HEK293 (cell line): ENCODE measurements around the gene MS4A18.
A peak's percentile ranks its signal among the peaks of the same experiment; 100 is the strongest.

ENCODE experiments used
- CTCF ChIA-PET: fragments of 350-600 bp; formaldehyde crosslinking; extraction: SDS; loops from one replicate; lab custom pipeline; 2021; ENCODE audit warnings: antibody characterized with exemption; lab: Yijun Ruan, JAX
- POLR2A ChIA-PET: fragments of 300-600 bp; formaldehyde crosslinking; extraction: SDS; loops from one replicate; lab custom pipeline; 2020; ENCODE audit warnings: antibody characterized with exemption, inconsistent platforms; lab: Yijun Ruan, JAX
- H3K27ac ChIP-seq: fragments of 200-500 bp; sonication (Bioruptor generic); 2 replicates; pipeline ENCODE4 v1.5.1; 2014; ENCODE audit warnings: low read depth, low read length, control low read depth, inconsistent platforms; ENCODE audit errors: extremely low read depth
- H3K36me3 ChIP-seq, 2 experiments: fragments of 200-500 bp in 1 of 2; sonication (Bioruptor generic) in 1 of 2; 1 replicate in 1 of 2; 2 replicates in 1 of 2; pipeline ENCODE4 v1.5.1; 2014 to 2017; ENCODE audit warnings: inconsistent platforms in 2 of 2, low read length in 2 of 2; ENCODE audit not compliant: control insufficient read depth in 2 of 2, insufficient read depth in 1 of 2
- H3K4me1 ChIP-seq: fragments of 200-500 bp; sonication (Bioruptor generic); 2 replicates; pipeline ENCODE4 v1.5.1; 2014; ENCODE audit warnings: mild to moderate bottlenecking, low read length, inconsistent platforms; ENCODE audit not compliant: control insufficient read depth, insufficient read depth
- H3K4me3 ChIP-seq: 2 replicates; pipeline ENCODE4 v1.5.1; 2011; ENCODE audit warnings: low read depth, mild to moderate bottlenecking, control low read depth, low read length, moderate library complexity
- H3K9me3 ChIP-seq: fragments of 200-500 bp; sonication (Bioruptor generic); 2 replicates; pipeline ENCODE4 v1.5.1; 2014; ENCODE audit warnings: low read depth, low read length, inconsistent platforms; ENCODE audit not compliant: control insufficient read depth, insufficient read depth
- EGR2 ChIP-seq: fragments of 450-650 bp; formaldehyde crosslinking; IDR thresholded peaks from 2 replicates; pipeline ENCODE4 v1.5.1; 2016; ENCODE audit warnings: low read depth, missing biosample characterization, missing genetic modification characterization
- GLI2 ChIP-seq: fragments of 450-650 bp; formaldehyde crosslinking; IDR thresholded peaks from 2 replicates; pipeline ENCODE4; 2017; ENCODE audit warnings: missing biosample characterization, missing genetic modification characterization, low read depth, borderline replicate concordance
- SCRT2 ChIP-seq: fragments of 450-650 bp; formaldehyde crosslinking; IDR thresholded peaks from 2 replicates; pipeline ENCODE4 v1.5.1; 2016; ENCODE audit warnings: missing biosample characterization, missing genetic modification characterization
- SP2 ChIP-seq: fragments of 450-650 bp; formaldehyde crosslinking; IDR thresholded peaks from 2 replicates; pipeline ENCODE4 v1.5.1; 2016; ENCODE audit warnings: missing biosample characterization, missing genetic modification characterization
- ZBTB17 ChIP-seq: fragments of 450-650 bp; formaldehyde crosslinking; IDR thresholded peaks from 2 replicates; pipeline ENCODE4 v1.5.1; 2016; ENCODE audit warnings: missing biosample characterization, missing genetic modification characterization
- ZNF155 ChIP-seq: fragments of 450-650 bp; formaldehyde crosslinking; IDR thresholded peaks from 2 replicates; pipeline ENCODE4 v1.5.1; 2016; ENCODE audit warnings: missing biosample characterization, missing genetic modification characterization
- ZNF19 ChIP-seq: fragments of 450-650 bp; formaldehyde crosslinking; IDR thresholded peaks from 2 replicates; pipeline ENCODE4; 2016; ENCODE audit warnings: missing biosample characterization, missing genetic modification characterization, low read depth
- ZNF2 ChIP-seq: fragments of 450-650 bp; formaldehyde crosslinking; IDR thresholded peaks from 2 replicates; pipeline ENCODE4 v1.5.1; 2016; ENCODE audit warnings: missing biosample characterization, missing genetic modification characterization
- ZNF202 ChIP-seq: fragments of 450-650 bp; formaldehyde crosslinking; IDR thresholded peaks from 2 replicates; pipeline ENCODE4 v1.5.1; 2016; ENCODE audit warnings: missing biosample characterization, missing genetic modification characterization, borderline replicate concordance
- ZNF266 ChIP-seq: fragments of 450-650 bp; formaldehyde crosslinking; IDR thresholded peaks from 2 replicates; pipeline ENCODE4 v1.5.1; 2016; ENCODE audit warnings: missing biosample characterization, missing genetic modification characterization, low read depth
- ZNF660 ChIP-seq: fragments of 450-650 bp; IDR thresholded peaks from 2 replicates; pipeline ENCODE4 v1.5.1; 2018; ENCODE audit warnings: missing biosample characterization, mild to moderate bottlenecking, missing genetic modification characterization
- ZNF768 ChIP-seq: fragments of 450-650 bp; formaldehyde crosslinking; IDR thresholded peaks from 2 replicates; pipeline ENCODE4 v1.5.1; 2018; ENCODE audit warnings: missing biosample characterization, mild to moderate bottlenecking, missing genetic modification characterization
- ZSCAN16 ChIP-seq: fragments of 450-650 bp; formaldehyde crosslinking; IDR thresholded peaks from 2 replicates; pipeline ENCODE4 v1.5.1; 2016; ENCODE audit warnings: missing biosample characterization, missing genetic modification characterization
- TF ChIP-seq, protein P1 (sequence below): fragments of 450-650 bp; formaldehyde crosslinking; IDR thresholded peaks from 2 replicates; pipeline ENCODE4 v1.5.1; 2016; ENCODE audit warnings: missing biosample characterization, missing genetic modification characterization
- TF ChIP-seq, protein P2 (sequence below): fragments of 450-650 bp; formaldehyde crosslinking; IDR thresholded peaks from 2 replicates; pipeline ENCODE4 v1.5.1; 2016; ENCODE audit warnings: missing biosample characterization, missing genetic modification characterization
- TF ChIP-seq, protein P3 (sequence below): fragments of 450-650 bp; formaldehyde crosslinking; IDR thresholded peaks from 2 replicates; pipeline ENCODE4 v1.5.1; 2016; ENCODE audit warnings: missing biosample characterization, missing genetic modification characterization
- TF ChIP-seq, protein P4 (sequence below): fragments of 450-650 bp; formaldehyde crosslinking; IDR thresholded peaks from 2 replicates; pipeline ENCODE4 v1.5.1; 2016; ENCODE audit warnings: missing biosample characterization, missing genetic modification characterization
- TF ChIP-seq, protein P5 (sequence below): fragments of 450-650 bp; formaldehyde crosslinking; IDR thresholded peaks from 2 replicates; pipeline ENCODE4 v1.5.1; 2016; ENCODE audit warnings: missing biosample characterization, missing genetic modification characterization
- TF ChIP-seq, protein P6 (sequence below): fragments of 450-650 bp; formaldehyde crosslinking; IDR thresholded peaks from 2 replicates; pipeline ENCODE4 v1.5.1; 2017; ENCODE audit warnings: missing biosample characterization, missing genetic modification characterization

Gene MS4A18

DNA sequence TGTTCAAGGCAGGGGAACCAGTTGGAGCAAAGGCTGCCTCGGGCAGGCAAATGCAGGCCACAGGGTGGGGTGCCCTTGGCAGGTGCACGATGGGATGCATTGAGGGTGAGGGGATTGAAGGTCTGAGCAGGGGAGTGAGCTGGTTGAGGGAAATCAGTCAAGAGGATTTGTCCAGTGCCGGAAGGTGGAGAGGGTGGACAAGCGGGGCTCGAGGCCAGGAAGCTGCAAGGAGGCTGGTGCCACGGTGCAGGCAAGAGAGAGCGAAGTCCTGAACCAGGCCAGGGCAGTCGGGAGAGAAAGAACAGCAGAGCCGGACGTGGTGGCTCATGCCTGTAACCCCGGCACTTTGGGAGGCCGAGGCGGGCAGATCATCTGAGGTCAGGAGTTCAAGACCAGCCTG, 50.2 kb downstream of the MS4A18 start:
- ChIA-PET POLR2A (interaction anchor here (1.3 to 1.4 kb wide), 2 partner anchors 12 to 113 kb away, joined by 3 to 4 read pairs; no protein-coding TSS in a partner anchor), CTCF (interaction anchor here (0.6 to 6.7 kb wide), 25 partner anchors 11 to 957 kb away, joined by 3 to 34 read pairs (median 4); partner anchors contain the start of genes MS4A10 and MS4A15)
- Histone ChIP-seq H3K27ac (no peak overlapping the region), H3K36me3 (no peaks in the 10 kb centered on the region), H3K4me1 (no peaks in the 10 kb centered on the region), H3K9me3 (no peaks in the 10 kb centered on the region), H3K4me3 (no peak overlapping the region)
- TF ChIP-seq ZNF266 (tag by site-specific recombination) = no peak
- no peak for TF ChIP-seq ZNF155 (tag by site-specific recombination)
- TF ChIP-seq ZNF202 (tag by site-specific recombination) = no peak
- TF ChIP-seq ZSCAN16 (tag by site-specific recombination) = no peak
- no peak for TF ChIP-seq ZNF768 (tag by site-specific recombination)
- TF ChIP-seq, protein P1, sequence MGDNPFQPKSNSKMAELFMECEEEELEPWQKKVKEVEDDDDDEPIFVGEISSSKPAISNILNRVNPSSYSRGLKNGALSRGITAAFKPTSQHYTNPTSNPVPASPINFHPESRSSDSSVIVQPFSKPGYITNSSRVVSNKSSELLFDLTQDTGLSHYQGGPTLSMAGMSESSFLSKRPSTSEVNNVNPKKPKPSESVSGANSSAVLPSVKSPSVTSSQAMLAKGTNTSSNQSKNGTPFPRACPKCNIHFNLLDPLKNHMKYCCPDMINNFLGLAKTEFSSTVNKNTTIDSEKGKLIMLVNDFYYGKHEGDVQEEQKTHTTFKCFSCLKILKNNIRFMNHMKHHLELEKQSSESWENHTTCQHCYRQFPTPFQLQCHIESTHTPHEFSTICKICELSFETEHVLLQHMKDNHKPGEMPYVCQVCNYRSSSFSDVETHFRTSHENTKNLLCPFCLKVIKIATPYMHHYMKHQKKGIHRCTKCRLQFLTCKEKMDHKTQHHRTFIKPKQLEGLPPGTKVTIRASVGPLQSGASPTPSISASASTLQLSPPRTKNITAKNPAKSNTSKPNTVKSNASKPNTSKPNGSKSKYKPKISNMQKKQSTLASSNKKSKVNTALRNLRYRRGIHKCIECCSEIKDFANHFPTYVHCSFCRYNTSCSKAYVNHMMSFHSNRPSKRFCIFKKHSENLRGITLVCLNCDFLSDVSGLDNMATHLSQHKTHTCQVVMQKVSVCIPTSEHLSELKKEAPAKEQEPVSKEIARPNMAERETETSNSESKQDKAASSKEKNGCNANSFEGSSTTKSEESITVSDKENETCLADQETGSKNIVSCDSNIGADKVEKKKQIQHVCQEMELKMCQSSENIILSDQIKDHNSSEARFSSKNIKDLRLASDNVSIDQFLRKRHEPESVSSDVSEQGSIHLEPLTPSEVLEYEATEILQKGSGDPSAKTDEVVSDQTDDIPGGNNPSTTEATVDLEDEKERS = no peak
- TF ChIP-seq SCRT2 (tag by site-specific recombination) = no peak

DNA sequence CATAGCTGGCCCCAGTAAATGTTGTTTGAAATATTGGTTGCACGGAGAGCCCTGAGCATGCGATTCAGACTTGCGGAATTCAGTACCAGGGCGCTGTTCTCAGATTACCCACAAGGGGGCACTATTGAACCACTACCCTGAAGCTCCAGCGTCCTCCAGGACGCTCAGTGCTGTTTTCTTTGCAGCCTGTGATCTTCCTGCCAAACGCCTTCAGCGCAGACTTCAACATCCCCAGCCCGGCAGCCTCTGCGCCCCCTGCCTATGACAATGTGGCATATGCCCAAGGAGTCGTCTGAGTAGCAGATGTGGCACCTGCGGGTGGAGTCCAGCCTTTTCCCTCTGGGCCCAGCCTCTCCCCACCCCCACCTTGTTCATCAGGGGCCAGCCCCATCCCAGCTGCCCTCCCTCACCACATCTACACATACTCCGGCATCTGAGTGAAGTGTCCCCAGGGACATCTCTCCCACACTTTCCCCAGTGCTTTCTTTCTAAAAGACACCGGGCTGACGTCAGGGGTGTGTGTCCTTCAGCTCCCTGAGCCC, 51.0 kb downstream of the MS4A18 start:
- Histone ChIP-seq H3K4me1 (no peaks in the 10 kb centered on the region), H3K4me3 (no peak overlapping the region), H3K9me3 (no peaks in the 10 kb centered on the region), H3K36me3 (no peaks in the 10 kb centered on the region), H3K27ac (no peak overlapping the region)
- ChIA-PET CTCF (interaction anchor here (0.5 to 6.7 kb wide), 35 partner anchors 10 to 1215 kb away, joined by 3 to 34 read pairs (median 4); partner anchors contain the start of genes MS4A10 and MS4A15), POLR2A (interaction anchor here (0.5 to 1.4 kb wide), 3 partner anchors 13 to 369 kb away, joined by 3 to 5 read pairs (median 4); no protein-coding TSS in a partner anchor)
- TF ChIP-seq ZNF19 (tag by site-specific recombination) = no peak
- TF ChIP-seq GLI2 (tag by site-specific recombination) = no peak
- TF ChIP-seq, protein P2, sequence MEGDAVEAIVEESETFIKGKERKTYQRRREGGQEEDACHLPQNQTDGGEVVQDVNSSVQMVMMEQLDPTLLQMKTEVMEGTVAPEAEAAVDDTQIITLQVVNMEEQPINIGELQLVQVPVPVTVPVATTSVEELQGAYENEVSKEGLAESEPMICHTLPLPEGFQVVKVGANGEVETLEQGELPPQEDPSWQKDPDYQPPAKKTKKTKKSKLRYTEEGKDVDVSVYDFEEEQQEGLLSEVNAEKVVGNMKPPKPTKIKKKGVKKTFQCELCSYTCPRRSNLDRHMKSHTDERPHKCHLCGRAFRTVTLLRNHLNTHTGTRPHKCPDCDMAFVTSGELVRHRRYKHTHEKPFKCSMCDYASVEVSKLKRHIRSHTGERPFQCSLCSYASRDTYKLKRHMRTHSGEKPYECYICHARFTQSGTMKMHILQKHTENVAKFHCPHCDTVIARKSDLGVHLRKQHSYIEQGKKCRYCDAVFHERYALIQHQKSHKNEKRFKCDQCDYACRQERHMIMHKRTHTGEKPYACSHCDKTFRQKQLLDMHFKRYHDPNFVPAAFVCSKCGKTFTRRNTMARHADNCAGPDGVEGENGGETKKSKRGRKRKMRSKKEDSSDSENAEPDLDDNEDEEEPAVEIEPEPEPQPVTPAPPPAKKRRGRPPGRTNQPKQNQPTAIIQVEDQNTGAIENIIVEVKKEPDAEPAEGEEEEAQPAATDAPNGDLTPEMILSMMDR (tag by site-specific recombination) = peak; percentile 86
- TF ChIP-seq, protein P3, sequence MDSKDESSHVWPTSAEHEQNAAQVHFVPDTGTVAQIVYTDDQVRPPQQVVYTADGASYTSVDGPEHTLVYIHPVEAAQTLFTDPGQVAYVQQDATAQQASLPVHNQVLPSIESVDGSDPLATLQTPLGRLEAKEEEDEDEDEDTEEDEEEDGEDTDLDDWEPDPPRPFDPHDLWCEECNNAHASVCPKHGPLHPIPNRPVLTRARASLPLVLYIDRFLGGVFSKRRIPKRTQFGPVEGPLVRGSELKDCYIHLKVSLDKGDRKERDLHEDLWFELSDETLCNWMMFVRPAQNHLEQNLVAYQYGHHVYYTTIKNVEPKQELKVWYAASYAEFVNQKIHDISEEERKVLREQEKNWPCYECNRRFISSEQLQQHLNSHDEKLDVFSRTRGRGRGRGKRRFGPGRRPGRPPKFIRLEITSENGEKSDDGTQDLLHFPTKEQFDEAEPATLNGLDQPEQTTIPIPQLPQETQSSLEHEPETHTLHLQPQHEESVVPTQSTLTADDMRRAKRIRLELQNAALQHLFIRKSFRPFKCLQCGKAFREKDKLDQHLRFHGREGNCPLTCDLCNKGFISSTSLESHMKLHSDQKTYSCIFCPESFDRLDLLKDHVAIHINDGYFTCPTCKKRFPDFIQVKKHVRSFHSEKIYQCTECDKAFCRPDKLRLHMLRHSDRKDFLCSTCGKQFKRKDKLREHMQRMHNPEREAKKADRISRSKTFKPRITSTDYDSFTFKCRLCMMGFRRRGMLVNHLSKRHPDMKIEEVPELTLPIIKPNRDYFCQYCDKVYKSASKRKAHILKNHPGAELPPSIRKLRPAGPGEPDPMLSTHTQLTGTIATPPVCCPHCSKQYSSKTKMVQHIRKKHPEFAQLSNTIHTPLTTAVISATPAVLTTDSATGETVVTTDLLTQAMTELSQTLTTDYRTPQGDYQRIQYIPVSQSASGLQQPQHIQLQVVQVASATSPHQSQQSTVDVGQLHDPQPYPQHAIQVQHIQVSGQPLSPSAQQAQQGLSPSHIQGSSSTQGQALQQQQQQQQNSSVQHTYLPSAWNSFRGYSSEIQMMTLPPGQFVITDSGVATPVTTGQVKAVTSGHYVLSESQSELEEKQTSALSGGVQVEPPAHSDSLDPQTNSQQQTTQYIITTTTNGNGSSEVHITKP (tag by site-specific recombination) = peak; percentile 44; the same call in 1 of the 2 replicates
- TF ChIP-seq, protein P4, sequence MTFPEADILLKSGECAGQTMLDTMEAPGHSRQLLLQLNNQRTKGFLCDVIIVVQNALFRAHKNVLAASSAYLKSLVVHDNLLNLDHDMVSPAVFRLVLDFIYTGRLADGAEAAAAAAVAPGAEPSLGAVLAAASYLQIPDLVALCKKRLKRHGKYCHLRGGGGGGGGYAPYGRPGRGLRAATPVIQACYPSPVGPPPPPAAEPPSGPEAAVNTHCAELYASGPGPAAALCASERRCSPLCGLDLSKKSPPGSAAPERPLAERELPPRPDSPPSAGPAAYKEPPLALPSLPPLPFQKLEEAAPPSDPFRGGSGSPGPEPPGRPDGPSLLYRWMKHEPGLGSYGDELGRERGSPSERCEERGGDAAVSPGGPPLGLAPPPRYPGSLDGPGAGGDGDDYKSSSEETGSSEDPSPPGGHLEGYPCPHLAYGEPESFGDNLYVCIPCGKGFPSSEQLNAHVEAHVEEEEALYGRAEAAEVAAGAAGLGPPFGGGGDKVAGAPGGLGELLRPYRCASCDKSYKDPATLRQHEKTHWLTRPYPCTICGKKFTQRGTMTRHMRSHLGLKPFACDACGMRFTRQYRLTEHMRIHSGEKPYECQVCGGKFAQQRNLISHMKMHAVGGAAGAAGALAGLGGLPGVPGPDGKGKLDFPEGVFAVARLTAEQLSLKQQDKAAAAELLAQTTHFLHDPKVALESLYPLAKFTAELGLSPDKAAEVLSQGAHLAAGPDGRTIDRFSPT (tag by site-specific recombination) = peak; percentile 41; the same call in 1 of the 2 replicates
- peak; percentile 72 for TF ChIP-seq ZBTB17
- peak; percentile 47; the same call in 1 of the 2 replicates for TF ChIP-seq ZNF2
- peak; percentile 59; the same call in 1 of the 2 replicates for TF ChIP-seq ZNF660 (tag by site-specific recombination)
- TF ChIP-seq, protein P5, sequence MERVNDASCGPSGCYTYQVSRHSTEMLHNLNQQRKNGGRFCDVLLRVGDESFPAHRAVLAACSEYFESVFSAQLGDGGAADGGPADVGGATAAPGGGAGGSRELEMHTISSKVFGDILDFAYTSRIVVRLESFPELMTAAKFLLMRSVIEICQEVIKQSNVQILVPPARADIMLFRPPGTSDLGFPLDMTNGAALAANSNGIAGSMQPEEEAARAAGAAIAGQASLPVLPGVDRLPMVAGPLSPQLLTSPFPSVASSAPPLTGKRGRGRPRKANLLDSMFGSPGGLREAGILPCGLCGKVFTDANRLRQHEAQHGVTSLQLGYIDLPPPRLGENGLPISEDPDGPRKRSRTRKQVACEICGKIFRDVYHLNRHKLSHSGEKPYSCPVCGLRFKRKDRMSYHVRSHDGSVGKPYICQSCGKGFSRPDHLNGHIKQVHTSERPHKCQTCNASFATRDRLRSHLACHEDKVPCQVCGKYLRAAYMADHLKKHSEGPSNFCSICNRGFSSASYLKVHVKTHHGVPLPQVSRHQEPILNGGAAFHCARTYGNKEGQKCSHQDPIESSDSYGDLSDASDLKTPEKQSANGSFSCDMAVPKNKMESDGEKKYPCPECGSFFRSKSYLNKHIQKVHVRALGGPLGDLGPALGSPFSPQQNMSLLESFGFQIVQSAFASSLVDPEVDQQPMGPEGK (tag by site-specific recombination) = 0 out of 2 replicates have a peak, but pooled peaks have one; percentile 33
- no peak for TF ChIP-seq SP2 (tag by site-specific recombination)
- TF ChIP-seq EGR2 = 0 out of 2 replicates have a peak, but pooled peaks have one; percentile 6
- TF ChIP-seq, protein P6, sequence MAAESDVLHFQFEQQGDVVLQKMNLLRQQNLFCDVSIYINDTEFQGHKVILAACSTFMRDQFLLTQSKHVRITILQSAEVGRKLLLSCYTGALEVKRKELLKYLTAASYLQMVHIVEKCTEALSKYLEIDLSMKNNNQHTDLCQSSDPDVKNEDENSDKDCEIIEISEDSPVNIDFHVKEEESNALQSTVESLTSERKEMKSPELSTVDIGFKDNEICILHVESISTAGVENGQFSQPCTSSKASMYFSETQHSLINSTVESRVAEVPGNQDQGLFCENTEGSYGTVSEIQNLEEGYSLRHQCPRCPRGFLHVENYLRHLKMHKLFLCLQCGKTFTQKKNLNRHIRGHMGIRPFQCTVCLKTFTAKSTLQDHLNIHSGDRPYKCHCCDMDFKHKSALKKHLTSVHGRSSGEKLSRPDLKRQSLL (tag by site-specific recombination) = peak; percentile 84
